Measurements from ENCODE around the gene PTDSS2. TPM values are rescaled to one million over a fixed set of nuclear protein-coding genes. Genes with fewer than 3 reads are reported as not detected.
"Not testable (repeated sequence)": the region's sequence is repeated elsewhere in the genome, so short reads cannot be mapped to it uniquely, and the experiment has no call there.

PTDSS2 gene
- total RNA-seq, 1 experiment from 2014 or later: 16.8 TPM

DNA sequence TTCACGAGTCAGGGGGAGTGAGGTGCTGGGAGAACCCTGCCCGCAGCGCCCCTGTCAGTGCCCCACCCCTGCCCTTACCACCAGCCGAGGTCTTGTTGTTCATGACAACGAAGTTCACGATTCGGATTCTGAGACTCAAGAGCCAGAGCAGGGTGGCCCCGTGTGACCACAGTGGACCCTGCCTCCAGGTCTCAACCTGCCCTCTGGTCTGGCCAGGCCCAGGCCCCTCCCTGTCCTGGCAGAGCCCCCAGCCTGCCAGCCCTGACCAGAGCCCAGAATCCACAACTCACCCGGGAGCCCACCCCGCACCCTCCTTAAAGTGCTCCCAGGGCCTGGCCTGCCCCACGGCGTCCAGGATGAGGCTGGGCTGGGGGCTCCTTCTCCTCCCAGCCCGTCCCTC, 18.2 kb upstream of the PTDSS2 start:
- no peak for DNase-seq (ENCODE audit: low read depth)

DNA sequence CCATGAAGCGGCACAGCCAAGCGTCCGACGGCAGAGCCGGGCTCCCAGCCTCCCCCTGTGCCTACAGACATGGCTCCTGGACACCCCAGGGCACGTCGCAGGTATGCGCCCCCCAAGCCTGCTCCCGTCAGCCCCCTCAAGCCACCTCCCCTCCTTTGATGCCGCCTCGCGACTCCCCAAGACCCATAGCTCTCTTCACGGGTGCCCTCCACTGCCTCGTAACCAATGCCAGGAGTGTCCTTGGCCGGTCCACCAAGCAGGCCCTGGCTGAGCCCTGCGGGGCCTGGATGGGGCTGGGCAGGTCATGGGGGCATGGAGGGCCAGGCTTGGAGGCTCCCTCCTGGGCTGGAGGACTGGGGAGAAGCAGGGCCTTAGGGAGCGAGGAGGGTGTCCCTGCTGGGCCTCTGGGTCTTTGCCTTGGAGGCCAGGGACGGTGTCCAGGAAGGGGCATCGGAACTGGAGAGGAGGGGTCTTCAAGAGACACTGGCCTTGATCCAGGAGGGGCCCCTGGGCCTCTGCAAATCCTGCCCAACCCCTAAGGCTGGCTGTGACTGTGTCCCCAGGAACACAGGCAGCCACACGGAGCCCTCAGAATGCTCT, 17.5 kb upstream of the PTDSS2 start:
- DNase-seq (ENCODE audit: low read depth): no peak

- no peak for DNase-seq (ENCODE audit: low read depth)
These were observed 17.0 kb upstream of the PTDSS2 start for GRCh38 chr11:433111-433510.

DNA sequence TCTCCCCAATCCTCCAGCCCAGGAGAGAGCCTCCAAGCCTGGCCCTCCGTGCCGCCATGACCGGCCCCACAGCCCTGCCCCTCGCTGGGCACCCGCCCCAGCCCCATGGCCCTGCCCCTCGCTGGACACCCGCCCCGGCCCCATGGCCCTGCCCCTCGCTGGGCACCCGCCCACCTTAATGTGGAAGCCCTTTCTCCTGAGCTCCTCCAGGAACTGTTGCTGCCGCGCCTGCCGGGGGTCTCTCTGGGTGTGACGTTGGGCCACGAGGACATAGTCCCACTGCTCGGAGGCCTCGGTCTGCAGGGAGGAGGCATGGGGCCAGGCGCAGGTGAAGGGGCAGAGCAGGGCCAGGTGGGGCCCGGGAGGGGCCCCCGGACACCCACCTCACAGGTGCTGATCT, 16.4 kb upstream of the PTDSS2 start:
- DNase-seq (ENCODE audit: low read depth): no peak

DNA sequence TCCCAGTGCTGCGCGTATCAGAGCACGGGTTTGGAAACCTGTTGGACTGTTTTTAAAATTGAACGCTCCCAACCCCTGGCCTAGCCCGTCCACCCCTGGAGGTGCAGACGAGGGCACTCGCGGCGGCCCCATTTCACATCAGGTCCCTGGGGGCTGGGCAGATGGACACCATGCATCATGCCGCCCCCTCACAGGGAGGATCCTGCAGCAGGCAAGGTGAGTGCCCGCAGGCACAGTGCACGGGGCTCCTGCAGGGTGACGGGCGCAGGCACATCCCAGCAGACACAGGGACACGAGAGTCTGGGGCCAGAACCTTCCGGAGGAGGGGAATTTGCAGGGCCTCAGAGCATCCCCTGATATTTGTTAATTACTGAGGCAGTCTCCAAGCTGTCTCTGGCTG, 15.6 kb upstream of the PTDSS2 start:
- no peak for DNase-seq (ENCODE audit: low read depth)

GRCh38 chr11:434999-435740, 14.9 kb upstream of the PTDSS2 start:
- DNase-seq (ENCODE audit: low read depth): not testable (repeated sequence)

GRCh38 chr11:437228-437870, 12.7 kb upstream of the PTDSS2 start:
- no peak for DNase-seq (ENCODE audit: low read depth)

DNA sequence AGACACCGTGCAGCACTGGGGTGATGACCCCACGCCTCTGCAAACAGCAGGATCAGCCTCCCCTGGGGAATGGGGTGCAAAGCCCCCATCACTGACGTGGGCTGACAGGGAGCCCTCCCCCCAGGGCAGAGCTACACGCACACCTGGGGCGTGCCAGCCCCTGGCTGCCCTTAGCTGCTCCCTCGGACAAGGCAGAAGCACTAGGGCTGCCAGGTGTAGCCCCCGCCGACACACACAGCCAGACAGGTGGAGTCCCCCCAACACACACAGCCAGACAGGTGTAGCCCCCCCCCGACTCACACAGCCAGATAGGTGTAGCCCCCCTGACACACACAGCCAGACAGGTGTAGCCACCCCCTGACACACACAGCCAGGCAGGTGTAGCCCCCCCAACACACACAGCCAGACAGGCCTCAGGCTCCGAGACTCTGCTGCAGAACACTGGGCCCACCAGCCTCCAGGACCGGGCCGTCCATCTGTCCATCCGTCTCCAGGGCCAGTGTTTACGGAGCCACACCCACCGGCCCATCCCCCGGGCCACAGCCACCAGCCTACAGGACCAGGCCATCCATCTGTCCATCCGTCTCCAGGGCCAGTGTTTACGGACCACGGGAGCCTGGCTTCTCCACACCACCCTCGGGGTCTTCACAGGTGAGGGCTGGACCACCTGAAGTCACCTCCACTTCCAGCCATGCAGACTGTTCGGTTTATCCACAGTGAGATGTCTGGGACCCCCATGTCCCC, 11.8 kb upstream of the PTDSS2 start:
- DNase-seq (ENCODE audit: low read depth): no peak

DNA sequence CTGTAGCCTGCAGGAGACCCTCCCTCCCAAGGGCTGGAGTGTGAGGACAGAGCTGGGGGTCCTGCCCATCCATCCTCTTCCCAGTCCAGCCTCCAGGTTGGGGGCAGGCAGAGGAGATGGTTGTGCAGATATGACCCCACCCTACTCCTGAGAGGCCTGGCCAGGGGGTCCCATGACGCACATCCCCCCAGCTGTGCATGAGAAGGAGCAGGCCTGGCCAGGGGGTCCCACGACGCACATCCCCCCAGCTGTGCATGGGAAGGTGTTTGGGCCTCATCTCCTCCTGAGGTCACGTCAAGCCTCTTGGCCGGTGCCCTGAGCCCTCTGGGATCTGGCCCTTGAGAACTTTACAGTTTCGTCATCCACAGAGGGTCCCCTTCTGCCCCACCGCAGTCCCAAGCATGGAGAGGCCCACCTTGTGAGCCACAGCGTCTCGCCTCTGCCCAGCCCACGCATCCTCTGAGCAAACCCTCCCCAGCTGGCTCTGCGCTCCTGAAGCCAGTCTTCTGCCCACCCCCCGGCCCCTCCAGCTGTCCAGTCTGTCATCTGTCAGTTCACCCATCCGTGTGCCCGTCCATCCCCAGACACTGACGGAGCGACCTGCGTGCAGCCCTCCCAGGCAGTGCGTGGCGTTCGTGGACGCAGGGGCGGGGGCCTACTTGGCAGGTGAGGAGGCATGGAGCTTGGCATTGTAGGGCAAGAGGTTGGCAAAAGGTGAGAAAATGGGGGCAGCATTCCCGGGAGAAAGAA, 10.6 kb upstream of the PTDSS2 start:
- DNase-seq (ENCODE audit: low read depth): no peak

GRCh38 chr11:440065-441042, 9.7 kb upstream of the PTDSS2 start:
- peak; percentile 29 for DNase-seq (ENCODE audit: low read depth)

DNA sequence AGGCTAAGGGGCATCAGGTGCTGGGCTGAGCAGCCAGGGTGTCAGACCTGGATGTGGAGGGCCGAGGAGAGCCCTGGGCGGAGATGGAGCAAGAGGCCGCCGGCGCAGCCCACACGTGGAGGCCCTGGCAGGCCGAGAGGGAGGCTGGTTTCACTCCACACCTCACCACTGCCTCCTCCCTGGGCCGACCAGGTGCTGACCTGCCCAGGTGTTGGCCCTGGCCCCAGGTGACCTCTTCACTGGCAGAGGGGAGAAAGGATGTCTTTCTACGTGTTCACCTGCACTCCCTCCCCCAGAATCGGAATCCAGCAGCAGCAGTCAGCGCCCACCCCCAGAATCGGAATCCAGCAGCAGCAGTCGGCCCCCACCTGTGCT, 9.0 kb upstream of the PTDSS2 start:
- no peak for DNase-seq (ENCODE audit: low read depth)

DNA sequence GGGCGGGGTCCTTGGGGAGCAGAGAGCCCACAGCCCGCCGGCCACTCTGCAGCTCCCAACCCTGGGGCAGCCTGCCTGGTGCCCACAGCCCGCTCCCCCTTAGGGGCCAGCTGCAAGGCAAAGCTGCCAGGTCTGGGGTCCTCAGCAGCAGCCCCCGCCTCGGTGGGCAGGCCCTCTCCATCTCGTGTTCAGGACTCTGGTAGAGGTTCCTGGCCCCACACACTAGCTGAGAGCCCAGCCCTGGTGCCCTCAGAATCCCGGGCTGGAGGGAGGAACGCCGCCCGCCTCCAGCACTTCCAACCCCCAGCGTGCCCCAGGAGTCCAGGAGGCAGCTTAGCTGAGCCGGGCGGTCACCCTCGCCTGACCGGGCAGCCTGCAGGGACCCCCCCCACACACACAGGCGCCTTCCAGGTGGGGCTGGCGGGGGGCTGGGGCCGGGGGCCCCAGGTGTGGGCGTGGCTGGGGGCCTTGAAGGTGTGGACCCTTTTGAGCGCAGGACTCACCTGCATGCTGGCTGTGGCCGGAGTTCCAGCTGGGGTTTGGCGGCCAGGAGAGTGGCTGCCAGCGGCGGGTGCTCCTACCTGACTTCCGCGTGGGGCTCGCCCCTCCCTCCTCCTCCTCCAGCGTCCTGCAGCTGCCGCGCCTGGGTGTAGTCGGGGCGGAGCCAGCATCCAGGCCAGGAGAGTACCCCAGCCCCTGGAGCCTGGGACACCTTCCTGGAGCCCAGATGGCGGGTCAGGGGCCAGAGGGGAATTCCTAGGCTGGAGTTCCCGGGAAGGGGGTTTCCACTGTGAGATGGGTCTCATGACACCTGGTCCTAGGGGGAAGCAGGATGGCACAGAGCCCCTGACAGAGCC, 8.4 kb upstream of the PTDSS2 start, which contains the start of gene ANO9:
TSS of gene ANO9 (minus strand) at position 594 of the 857 bp plus-strand sequence. CDS start at position 509, 85 bp downstream.
- no peak for DNase-seq (ENCODE audit: low read depth)

- DNase-seq (ENCODE audit: low read depth): no peak
These were observed 7.4 kb upstream of the PTDSS2 start for GRCh38 chr11:442611-443081.

DNA sequence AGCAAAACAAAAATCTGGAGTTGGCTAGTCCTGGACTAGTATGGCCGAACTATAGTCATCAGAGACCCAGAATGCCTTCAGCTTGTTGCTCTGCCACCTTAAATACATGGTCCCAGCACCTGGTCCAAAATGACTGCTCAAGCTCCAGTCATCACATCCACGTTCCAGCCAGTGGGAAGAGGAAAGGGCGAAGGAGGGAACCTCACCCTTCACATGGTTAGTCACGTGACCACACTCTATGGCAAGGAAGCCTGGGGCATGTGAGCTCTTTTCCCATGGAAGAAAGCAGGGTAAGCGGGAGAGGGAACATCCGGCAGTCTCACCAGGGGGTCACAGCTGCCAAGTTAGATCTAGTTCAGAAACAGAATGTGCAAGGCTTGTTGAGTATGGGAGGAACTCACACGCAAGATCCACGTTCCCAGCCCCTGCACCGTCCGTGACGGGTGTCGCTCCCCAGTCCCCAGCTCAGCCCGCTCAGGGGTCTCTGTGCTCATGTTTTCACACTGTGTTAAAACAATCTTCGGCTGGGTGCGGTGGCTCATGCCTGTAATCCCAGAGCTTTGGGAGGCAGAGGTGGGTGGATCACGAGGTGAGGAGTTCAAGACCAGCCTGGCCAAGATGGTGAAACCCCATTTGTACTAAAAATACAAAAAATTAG, 6.4 kb upstream of the PTDSS2 start:
- DNase-seq (ENCODE audit: low read depth): peak; percentile 62

DNA sequence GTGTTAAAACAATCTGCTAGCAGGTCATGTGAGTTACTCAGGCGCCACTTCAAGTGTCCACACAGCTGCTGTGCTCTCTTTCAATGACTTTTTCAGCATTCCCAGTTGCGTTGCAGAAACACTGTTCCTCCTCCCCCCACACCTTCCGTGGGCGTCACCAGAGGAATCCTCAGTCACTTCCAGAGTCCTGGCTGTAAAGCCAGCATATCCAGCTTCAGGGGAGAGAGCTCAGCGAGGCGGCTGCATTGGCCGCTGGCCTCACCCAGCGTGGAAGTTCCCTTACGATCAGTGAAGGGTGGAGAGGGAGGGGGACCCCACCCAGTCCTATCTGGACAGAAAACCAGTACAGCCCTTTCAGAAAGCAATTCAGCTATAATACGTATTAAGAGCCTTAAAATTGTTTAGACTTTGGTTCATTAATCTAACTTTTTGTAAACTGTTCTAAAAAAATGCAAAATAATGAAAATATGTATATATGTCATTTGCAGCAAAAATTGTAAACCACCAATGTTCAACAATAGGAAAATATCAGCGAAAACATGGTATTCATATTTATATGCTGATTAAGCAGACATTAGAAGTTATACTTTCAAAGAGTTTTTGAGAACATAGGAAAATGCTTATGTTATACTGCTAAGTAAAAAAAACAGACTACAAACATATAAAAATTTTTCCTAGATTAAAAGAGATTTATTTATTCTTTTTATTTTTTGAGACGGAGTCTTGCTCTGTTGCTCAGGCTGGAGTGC, 5.5 kb upstream of the PTDSS2 start:
- DNase-seq (ENCODE audit: low read depth): peak; percentile 33

DNA sequence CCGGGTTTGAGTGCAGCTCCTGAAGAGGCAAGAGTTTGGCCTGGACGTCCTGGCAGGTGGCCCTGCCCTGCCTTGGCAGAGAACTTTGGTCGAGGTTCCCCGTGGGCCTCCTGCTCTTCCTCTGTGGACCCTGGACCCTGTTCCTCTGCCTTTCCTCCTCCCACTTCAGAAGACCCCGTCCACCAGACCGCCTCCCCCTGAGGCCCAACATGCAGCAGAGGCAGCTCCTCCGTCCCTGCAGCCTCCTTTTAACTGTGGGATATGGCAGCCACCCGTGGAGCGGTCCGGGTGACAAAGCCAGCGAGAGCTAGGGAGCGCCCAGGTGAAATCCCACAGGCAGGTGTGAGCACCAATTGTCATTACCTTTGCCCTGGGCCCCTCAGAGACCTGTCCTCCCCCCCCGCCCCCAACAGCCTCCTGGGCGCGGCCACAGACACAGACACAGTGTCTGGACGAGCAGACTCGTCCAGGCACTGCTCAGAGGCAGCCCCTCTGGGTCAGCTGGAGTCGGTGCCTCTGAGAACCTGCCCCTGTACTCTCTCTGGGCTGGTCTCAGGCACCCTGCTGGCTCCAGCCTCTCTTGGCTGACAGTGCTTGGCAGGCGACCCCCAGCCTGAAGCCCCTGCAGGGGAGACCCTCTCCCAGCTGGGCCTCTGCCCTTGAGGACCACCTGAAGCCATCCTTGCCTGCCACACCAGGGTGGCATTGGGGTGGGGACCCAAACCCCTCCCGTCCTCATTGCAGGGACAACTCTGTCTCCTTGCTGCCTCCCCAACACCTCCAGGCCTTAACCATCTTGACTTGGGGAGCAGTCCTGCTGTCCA, 4.1 kb upstream of the PTDSS2 start:
- no peak for DNase-seq (ENCODE audit: low read depth)

DNA sequence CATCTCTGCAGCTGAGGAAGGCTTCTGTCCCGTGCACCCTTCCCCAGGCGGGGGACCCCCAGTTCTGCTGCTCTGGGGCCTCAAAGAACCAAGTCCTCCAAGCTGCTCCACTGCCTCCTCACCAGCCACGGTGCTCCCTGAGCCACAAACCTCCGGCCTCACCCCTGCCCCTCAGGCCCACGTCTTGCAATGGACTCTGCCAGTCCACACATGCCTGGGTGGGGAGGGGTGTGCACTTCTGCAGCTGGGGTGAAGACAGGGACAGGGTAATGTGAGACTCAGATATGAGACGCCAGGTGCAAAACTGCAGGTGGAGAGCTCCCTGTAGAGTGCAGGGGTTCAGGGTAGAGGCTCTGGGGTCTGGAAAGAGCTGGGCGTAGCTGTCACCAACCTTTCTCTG, 3.2 kb upstream of the PTDSS2 start:
- DNase-seq (ENCODE audit: low read depth): no peak

All from RPMI7951 (cell line).